ENCODE data around the gene SYT1.
"Not testable (repeated sequence)": the region's sequence is repeated elsewhere in the genome, so short reads cannot be mapped to it uniquely, and the experiment has no call there.

The SYT1 gene
- 0.11 to 2.2 (median 0.37) reads per million in 18 experiments for total RNA-seq

GRCh38 chr12:78864403-78864869 lies at the start of gene SYT1:
Gene SYT1, plus strand, starts transcription at chr12:78864774.
- no peak for DNase-seq

- DNase-seq, result no peak
Measured at GRCh38 chr12:78818487-78818886, 46.1 kb upstream of the SYT1 start.

GRCh38 chr12:78820946-78821345 lies 43.6 kb upstream of the SYT1 start:
- no peak for DNase-seq

- no peak for DNase-seq
Measured at GRCh38 chr12:78824918-78825317, 39.7 kb upstream of the SYT1 start.

- no peak for DNase-seq
Measured at GRCh38 chr12:78829690-78830089, 34.9 kb upstream of the SYT1 start.

GRCh38 chr12:78835493-78835892 lies 29.1 kb upstream of the SYT1 start:
- DNase-seq, result no peak

- not testable (repeated sequence) for DNase-seq
Measured at GRCh38 chr12:78840518-78841019, 24.0 kb upstream of the SYT1 start.

GRCh38 chr12:78853231-78853630 lies 11.3 kb upstream of the SYT1 start:
- no peak for DNase-seq

GRCh38 chr12:78863482-78864402 lies 832 bp upstream of the SYT1 start:
- DNase-seq, result no peak

- DNase-seq, result no peak
Measured at GRCh38 chr12:78864870-78865463, 393 bp downstream of the SYT1 start.

- no peak for DNase-seq
Measured at GRCh38 chr12:78865516-78865915, 942 bp downstream of the SYT1 start.

- no peak for DNase-seq
Measured at GRCh38 chr12:78866518-78866917, 1.9 kb downstream of the SYT1 start.

- no peak for DNase-seq
Measured at GRCh38 chr12:78870539-78870938, 6.0 kb downstream of the SYT1 start.

GRCh38 chr12:78871566-78871965 lies 7.0 kb downstream of the SYT1 start:
- DNase-seq, result no peak

- no peak for DNase-seq
Measured at GRCh38 chr12:78878459-78878858, 13.9 kb downstream of the SYT1 start.

GRCh38 chr12:78878866-78879265 lies 14.3 kb downstream of the SYT1 start:
- no peak for DNase-seq

- DNase-seq, result no peak
Measured at GRCh38 chr12:78880078-78880477, 15.5 kb downstream of the SYT1 start.

- DNase-seq, result no peak
Measured at GRCh38 chr12:78881685-78882084, 17.1 kb downstream of the SYT1 start.

- DNase-seq, result no peak
Measured at GRCh38 chr12:78885466-78885865, 20.9 kb downstream of the SYT1 start.

GRCh38 chr12:78886719-78887407 lies 22.3 kb downstream of the SYT1 start:
- no peak for DNase-seq

GRCh38 chr12:78887444-78887843 lies 22.9 kb downstream of the SYT1 start:
- DNase-seq, result no peak

- DNase-seq, result no peak
Measured at GRCh38 chr12:78888568-78888967, 24.0 kb downstream of the SYT1 start.
